ENCODE results near the gene ABO. TPM values are rescaled to one million over a fixed set of nuclear protein-coding genes. Genes with fewer than 3 reads are reported as not detected.

The ABO gene
- total and polyA plus RNA-seq, 2 donors (not counting 3 experiments of a cell fraction or from before 2014, with no cell fraction given) = not detected

DNA sequence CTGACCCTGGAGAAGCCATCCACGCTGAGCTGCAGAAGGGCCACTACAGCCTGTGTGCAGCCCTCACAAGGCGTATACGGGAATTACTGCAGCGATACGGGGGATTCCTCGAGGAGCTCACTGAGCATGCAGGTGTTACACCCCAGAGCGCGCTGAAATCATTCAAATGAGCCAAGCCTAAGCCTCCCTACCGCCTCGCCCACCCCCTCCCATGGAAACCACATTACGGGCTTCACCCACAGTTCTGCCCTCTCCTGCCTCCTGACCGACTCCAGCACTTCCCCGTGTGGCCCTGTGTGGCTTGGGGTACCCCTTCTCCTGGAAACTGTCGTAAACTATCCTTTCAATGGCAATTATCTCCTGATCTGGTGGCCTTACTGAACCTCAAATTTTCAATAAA is 47.7 kb upstream of the ABO start:
- dilution Hi-C loops (cut with MboI; ENCODE audit: extremely low pct_ligation_motif_present, low sequenced_read_pairs) = no loop called here
- no peaks in the 10 kb centered on the region for H3K79me2 ChIP-seq (ENCODE audit: control insufficient read depth, insufficient read depth, low read length)
- no peaks in the 10 kb centered on the region for H3K9me3 ChIP-seq (replicated peaks; ENCODE audit: control insufficient read depth, insufficient read depth, low read length)
- no peaks in the 10 kb centered on the region for H3K4me1 ChIP-seq (ENCODE audit: control insufficient read depth, extremely low read depth, insufficient read depth, low read length)
- TF ChIP-seq CTCF (IDR thresholded peaks at IDR 0.05; ENCODE audit: extremely low read depth in 1 of 2, insufficient read depth in 1 of 2, low read depth in 1 of 2, low read length in 2 of 2) (no peak), EZH2 (IDR thresholded peaks at IDR 0.05; ENCODE audit: borderline replicate concordance, low read depth, low read length, severe bottlenecking) (no peak), POLR2A (IDR thresholded peaks at IDR 0.05; ENCODE audit: low read depth, low read length) (no peak), JUN (IDR thresholded peaks at IDR 0.05; ENCODE audit: borderline replicate concordance, insufficient read depth, insufficient read length, low read depth) (no peak)
- FAIRE-seq (no peak), DNase-seq (ENCODE audit: low read depth, low spot score) (no peak)
- POLR2A ChIA-PET = no interaction called here
- CTCF ChIA-PET = interaction anchor here (1.5 kb wide), 1 partner anchor 137 kb away, joined by 4 read pairs; no protein-coding TSS in a partner anchor
- no peak overlapping the region for H3K27ac ChIP-seq (ENCODE audit: insufficient read depth, low read depth, low read length)
- no peaks in the 10 kb centered on the region for H3K9me1 ChIP-seq (replicated peaks; ENCODE audit: control insufficient read depth, extremely low read depth, insufficient read depth, low read length)
- no peaks in the 10 kb centered on the region for H3K36me3 ChIP-seq (ENCODE audit: control insufficient read depth in 2 of 2, extremely low read depth in 1 of 2, insufficient read depth in 2 of 2, low read length in 2 of 2)
- H3K4me3 ChIP-seq (replicated peaks in 1 of 3; ENCODE audit: insufficient read depth in 1 of 3, low read depth in 1 of 3, low read length in 3 of 3) = no peak overlapping the region
- H4K20me1 ChIP-seq (replicated peaks; ENCODE audit: control insufficient read depth, extremely low read depth, insufficient read depth, low read length) = no peaks in the 10 kb centered on the region
- no TSS peak for BruUV-seq (replicated peaks)
- H3K9ac ChIP-seq (replicated peaks; ENCODE audit: extremely low read depth, insufficient read depth, low read length) = no peak overlapping the region
- H3K27me3 ChIP-seq (ENCODE audit: control insufficient read depth in 2 of 2, insufficient read depth in 2 of 2, low read length in 2 of 2) = no peaks in the 10 kb centered on the region
- intact Hi-C loops (cut with micrococcal nuclease) = no loop called here
- H3K4me2 ChIP-seq (ENCODE audit: insufficient read depth, low read length) = no peak overlapping the region
- no peak overlapping the region for H2AFZ ChIP-seq (ENCODE audit: low read depth, low read length)

- intact Hi-C loops (cut with micrococcal nuclease) (no loop called here), dilution Hi-C loops (cut with MboI; ENCODE audit: extremely low pct_ligation_motif_present, low sequenced_read_pairs) (no loop called here)
- ChIA-PET CTCF (interaction anchor here (1.5 kb wide), 1 partner anchor 135 kb away, joined by 4 read pairs; no protein-coding TSS in a partner anchor), POLR2A (no interaction called here)
- no peaks in the 10 kb centered on the region for H4K20me1 ChIP-seq (replicated peaks; ENCODE audit: control insufficient read depth, extremely low read depth, insufficient read depth, low read length)
- H3K9ac ChIP-seq (replicated peaks; ENCODE audit: extremely low read depth, insufficient read depth, low read length) = no peak overlapping the region
- TF ChIP-seq MYC (IDR thresholded peaks at IDR 0.05; ENCODE audit: low read depth, low read length) = no peak
- H3K27me3 ChIP-seq (ENCODE audit: control insufficient read depth in 2 of 2, insufficient read depth in 2 of 2, low read length in 2 of 2) = no peaks in the 10 kb centered on the region
- no peaks in the 10 kb centered on the region for H3K9me1 ChIP-seq (replicated peaks; ENCODE audit: control insufficient read depth, extremely low read depth, insufficient read depth, low read length)
- no peaks in the 10 kb centered on the region for H3K79me2 ChIP-seq (ENCODE audit: control insufficient read depth, insufficient read depth, low read length)
- DNase-seq (ENCODE audit: low read depth, low spot score) = no peak
- no peaks in the 10 kb centered on the region for H3K9me3 ChIP-seq (replicated peaks; ENCODE audit: control insufficient read depth, insufficient read depth, low read length)
- H3K36me3 ChIP-seq (ENCODE audit: control insufficient read depth in 2 of 2, extremely low read depth in 1 of 2, insufficient read depth in 2 of 2, low read length in 2 of 2) = no peaks in the 10 kb centered on the region
- no peak overlapping the region for H3K4me3 ChIP-seq (replicated peaks in 1 of 3; ENCODE audit: insufficient read depth in 1 of 3, low read depth in 1 of 3, low read length in 3 of 3)
- no peak overlapping the region for H2AFZ ChIP-seq (ENCODE audit: low read depth, low read length)
- H3K27ac ChIP-seq (ENCODE audit: insufficient read depth, low read depth, low read length) = no peak overlapping the region
- FAIRE-seq = no peak
- H3K4me1 ChIP-seq (ENCODE audit: control insufficient read depth, extremely low read depth, insufficient read depth, low read length) = no peaks in the 10 kb centered on the region
- H3K4me2 ChIP-seq (ENCODE audit: insufficient read depth, low read length) = no peak overlapping the region
- BruUV-seq (replicated peaks) = no TSS peak
Measured at GRCh38 chr9:133321411-133321935, 46.5 kb upstream of the ABO start.

Measured in endothelial cell of umbilical vein (primary cell).